ENCODE results near the gene LTBP3. TPM values are rescaled to one million over a fixed set of nuclear protein-coding genes. Genes with fewer than 3 reads are reported as not detected.

Gene LTBP3
- total RNA-seq, 1 experiment from 2014 or later: 10.6 TPM

DNA sequence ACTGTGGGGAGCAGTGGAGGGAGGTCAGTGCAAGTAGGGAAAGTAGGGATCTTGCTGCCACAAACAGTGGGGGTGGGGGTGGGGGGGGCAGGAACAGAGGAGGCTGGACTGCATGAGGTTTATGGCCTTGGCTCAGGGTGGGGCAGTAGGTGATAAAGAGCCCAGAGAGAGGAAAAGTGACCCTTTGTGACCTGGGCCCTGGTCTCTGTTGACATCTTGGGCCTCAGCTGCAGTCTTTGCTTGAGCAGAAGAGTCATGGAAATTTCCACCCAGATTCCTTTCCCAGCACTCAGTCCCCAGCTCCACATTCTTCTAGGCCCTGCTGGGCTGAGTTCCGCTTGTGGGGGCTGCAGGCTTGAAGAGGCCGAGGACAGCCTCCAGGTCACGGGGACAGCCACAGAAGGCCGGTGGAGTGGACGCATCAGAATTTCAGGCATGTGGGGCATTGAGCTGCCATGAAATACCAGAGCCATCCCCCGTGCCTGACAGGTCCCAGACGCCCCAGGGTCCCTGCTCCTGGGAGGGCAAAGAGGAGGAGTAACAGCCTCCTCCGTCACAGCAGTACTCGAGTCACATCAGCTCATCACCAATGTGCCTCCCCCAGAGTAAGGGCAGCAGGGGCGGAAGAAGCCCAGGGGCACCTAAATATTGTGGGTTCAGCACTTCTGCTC is 69.0 kb downstream of the LTBP3 start:
- Histone ChIP-seq H2BK15ac (ENCODE audit: low read depth, low read length) (no peak overlapping the region), H2BK120ac (ENCODE audit: low read depth, low read length, poor library complexity, severe bottlenecking) (no peak overlapping the region), H2BK5ac (ENCODE audit: insufficient read length, low read length) (peak overlapping the region; percentile 42), H3K4me1 (ENCODE audit: insufficient read depth, low read length) (peaks cover 36% of the 10 kb centered on the region), H3K9ac (ENCODE audit: extremely low read depth, insufficient read length, low read length) (no peak overlapping the region), H3K27ac (ENCODE audit: insufficient read length, low read depth, low read length) (peak overlapping the region; percentile 95), H3K14ac (ENCODE audit: insufficient read depth, low read length) (peak overlapping the region; percentile 98), H3K18ac (ENCODE audit: insufficient read length, low read depth, low read length) (peak overlapping the region; percentile 96), H3K23me2 (ENCODE audit: insufficient read length, low read depth, low read length, poor library complexity, severe bottlenecking) (peaks cover 13% of the 10 kb centered on the region), H2BK12ac (ENCODE audit: insufficient read length, low read depth, low read length) (peak overlapping the region; percentile 63), H3K9me3 (ENCODE audit: control insufficient read depth, low read depth, low read length) (no peaks in the 10 kb centered on the region), H4K8ac (replicated peaks; ENCODE audit: insufficient read length, low read depth, low read length) (no peak overlapping the region), H3K27me3 (ENCODE audit: insufficient read depth, low read length) (no peaks in the 10 kb centered on the region), H2AK5ac (ENCODE audit: insufficient read length, low read length) (peak overlapping the region; percentile 33), H3K79me1 (ENCODE audit: insufficient read depth, low read depth, low read length, poor library complexity, severe bottlenecking) (no peaks in the 10 kb centered on the region), H3K4me2 (ENCODE audit: insufficient read depth, insufficient read length, low read length) (no peak overlapping the region), H4K20me1 (ENCODE audit: control insufficient read depth, insufficient read depth, insufficient read length) (no peaks in the 10 kb centered on the region), H2BK20ac (ENCODE audit: low read depth, low read length, poor library complexity, severe bottlenecking) (no peak overlapping the region), H3K23ac (ENCODE audit: insufficient read length, low read depth, low read length) (no peak overlapping the region), H3K56ac (ENCODE audit: insufficient read length, low read depth, low read length) (no peak overlapping the region), H3T11ph (ENCODE audit: low read length) (no peak overlapping the region), H3K79me2 (ENCODE audit: insufficient read depth, low read length) (no peaks in the 10 kb centered on the region), H4K5ac (ENCODE audit: insufficient read length, low read depth, low read length) (peak overlapping the region; percentile 37), H2AFZ (ENCODE audit: low read length) (no peak overlapping the region), H4K91ac (ENCODE audit: insufficient read length, low read depth, low read length) (peak overlapping the region; percentile 96), H3K4ac (ENCODE audit: low read depth, low read length) (peak overlapping the region; percentile 7; the same call in 1 of the 2 replicates)
- peak overlapping the region; percentile 19 to 78; a peak in 3 of 5 replicates for H3K4me3 Mint-ChIP-seq
- peak overlapping the region; percentile 100 for H3K27ac Mint-ChIP-seq
- peaks cover 2% of the 10 kb centered on the region; the same call in 1 of the 2 replicates for H3K27me3 Mint-ChIP-seq (ENCODE audit: low read depth)
- no peaks in the 10 kb centered on the region; a peak in 1 of 7 replicates for H3K36me3 Mint-ChIP-seq (ENCODE audit: insufficient read depth in 1 of 3, low read depth in 3 of 3)
- H3K4me1 Mint-ChIP-seq: peaks cover 84 to 91% of the 10 kb centered on the region in 2 experiments
- DNase-seq: peak; percentile 93
- H3K9me3 Mint-ChIP-seq: no peaks in the 10 kb centered on the region; a peak in 1 of 5 replicates
- WGBS (ENCODE audit: extremely low coverage, insufficient read length, low lambda C conversion rate): no CpG with 5 or more reads among the region's 10 CpGs
- TF ChIP-seq, protein P1, sequence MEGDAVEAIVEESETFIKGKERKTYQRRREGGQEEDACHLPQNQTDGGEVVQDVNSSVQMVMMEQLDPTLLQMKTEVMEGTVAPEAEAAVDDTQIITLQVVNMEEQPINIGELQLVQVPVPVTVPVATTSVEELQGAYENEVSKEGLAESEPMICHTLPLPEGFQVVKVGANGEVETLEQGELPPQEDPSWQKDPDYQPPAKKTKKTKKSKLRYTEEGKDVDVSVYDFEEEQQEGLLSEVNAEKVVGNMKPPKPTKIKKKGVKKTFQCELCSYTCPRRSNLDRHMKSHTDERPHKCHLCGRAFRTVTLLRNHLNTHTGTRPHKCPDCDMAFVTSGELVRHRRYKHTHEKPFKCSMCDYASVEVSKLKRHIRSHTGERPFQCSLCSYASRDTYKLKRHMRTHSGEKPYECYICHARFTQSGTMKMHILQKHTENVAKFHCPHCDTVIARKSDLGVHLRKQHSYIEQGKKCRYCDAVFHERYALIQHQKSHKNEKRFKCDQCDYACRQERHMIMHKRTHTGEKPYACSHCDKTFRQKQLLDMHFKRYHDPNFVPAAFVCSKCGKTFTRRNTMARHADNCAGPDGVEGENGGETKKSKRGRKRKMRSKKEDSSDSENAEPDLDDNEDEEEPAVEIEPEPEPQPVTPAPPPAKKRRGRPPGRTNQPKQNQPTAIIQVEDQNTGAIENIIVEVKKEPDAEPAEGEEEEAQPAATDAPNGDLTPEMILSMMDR (conservative IDR thresholded peaks at IDR 0.05): no peak

Other genes starting within 250 kb of the LTBP3 start
- 10.9 and 11.9 TPM in 2 replicates for gene CDC42EP2, start 243.5 kb downstream of the LTBP3 start, total RNA-seq (2021)
- gene DPF2, start 224.5 kb downstream of the LTBP3 start, total RNA-seq (2021): 75.3 and 81.4 TPM in 2 replicates
- gene TIGD3, start 203.6 kb downstream of the LTBP3 start, total RNA-seq (2021): 0.66 and 1.2 TPM in 2 replicates
- gene SLC25A45, start 175.7 kb downstream of the LTBP3 start, total RNA-seq (2021): 1.1 and 1.6 TPM in 2 replicates
- gene FRMD8, start 171.7 kb downstream of the LTBP3 start, total RNA-seq (2021): 19.0 and 22.7 TPM in 2 replicates
- 11.1 and 12.7 TPM in 2 replicates for gene NEAT1, start 135.6 kb downstream of the LTBP3 start, total RNA-seq (2021)
- gene MALAT1, start 59.3 kb downstream of the LTBP3 start, total RNA-seq (2021): 1,700 and 1,934 TPM in 2 replicates
- gene SCYL1, start 33.3 kb downstream of the LTBP3 start, total RNA-seq (2021): 54.7 and 56.0 TPM in 2 replicates
- 43.7 and 45.8 TPM in 2 replicates for gene ZNRD2, start 12.1 kb upstream of the LTBP3 start, total RNA-seq (2021)
- gene FAM89B, start 14.2 kb upstream of the LTBP3 start, total RNA-seq (2021): 20.0 and 21.7 TPM in 2 replicates
- 13.8 and 14.5 TPM in 2 replicates for gene EHBP1L1, start 17.7 kb upstream of the LTBP3 start, total RNA-seq (2021)
- gene KCNK7, start 37.4 kb upstream of the LTBP3 start, total RNA-seq (2021): 1.8 and 2.8 TPM in 2 replicates
- gene MAP3K11, start 55.9 kb upstream of the LTBP3 start, total RNA-seq (2021): 57.9 and 61.1 TPM in 2 replicates
- 48.3 and 50.5 TPM in 2 replicates for gene PCNX3, start 57.4 kb upstream of the LTBP3 start, total RNA-seq (2021)
- 32.0 and 37.4 TPM in 2 replicates for gene SIPA1, start 79.7 kb upstream of the LTBP3 start, total RNA-seq (2021)
- 43.3 and 48.8 TPM in 2 replicates for gene RELA, start 104.6 kb upstream of the LTBP3 start, total RNA-seq (2021)
- 56.7 and 57.4 TPM in 2 replicates for gene KAT5, start 153.9 kb upstream of the LTBP3 start, total RNA-seq (2021)
- gene RNASEH2C, start 162.4 kb upstream of the LTBP3 start, total RNA-seq (2021): 53.8 and 57.7 TPM in 2 replicates
- 9.4 and 9.6 TPM in 2 replicates for gene AP5B1, start 222.6 kb upstream of the LTBP3 start, total RNA-seq (2021)
- 5.1 and 5.7 TPM in 2 replicates for gene OVOL1, start 228.7 kb upstream of the LTBP3 start, total RNA-seq (2021)

Data from H9 (cell line).